ENCODE data around the gene PIP4K2B. TPM values are rescaled to one million over a fixed set of nuclear protein-coding genes. Genes with fewer than 3 reads are reported as not detected.

PIP4K2B gene
- total RNA-seq, result 66.8 and 77.8 TPM in 2 replicates
- long read RNA-seq, partial matches to known transcripts, result 2 of 53 reads
- long read RNA-seq, other reads (novel, unspliced or antisense), result 51 of 53 reads

GRCh38 chr17:38799501-38800236 lies at the start of gene PIP4K2B:
TSS of gene PIP4K2B (minus strand) at chr17:38799556. CDS start at chr17:38799424, 132 bp downstream.
- peaks cover 28% of the 10 kb centered on the region for H3K4me1 Mint-ChIP-seq (ENCODE audit: low read depth)
- H3K4me3 Mint-ChIP-seq (ENCODE audit: low read depth), result peak within 1 kb of the TSS; percentile 90
- peak within 1 kb of the TSS; percentile 98 for H3K27ac Mint-ChIP-seq
- H3K36me3 Mint-ChIP-seq (ENCODE audit: insufficient read depth), result peaks cover 22% of the 10 kb centered on the region
- DNase-seq (ENCODE audit: low spot score, unreplicated experiment), result peak; percentile 96
- no peaks in the 10 kb centered on the region for H3K9me3 Mint-ChIP-seq (ENCODE audit: low read depth)
- no peak for TF ChIP-seq CTCF (IDR thresholded peaks at IDR 0.05; ENCODE audit: unreplicated experiment)
- H3K27me3 Mint-ChIP-seq, result no peaks in the 10 kb centered on the region

DNA sequence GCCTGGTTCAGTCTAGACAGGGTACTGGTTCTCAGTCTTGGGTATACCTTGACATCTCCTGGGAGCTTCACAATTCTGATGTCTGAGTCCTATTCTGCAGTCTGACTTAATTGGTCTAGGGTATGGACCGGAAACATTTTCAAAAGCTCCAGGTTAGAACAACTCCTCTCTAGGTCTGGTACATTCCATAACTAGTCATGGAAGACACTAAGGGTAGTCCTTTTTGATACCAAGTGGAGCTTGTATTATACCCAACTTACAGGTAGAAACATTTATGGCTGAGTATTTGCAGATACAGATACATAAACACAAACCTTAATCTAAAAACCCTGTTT lies 49.2 kb upstream of the PIP4K2B start:
- H3K4me3 Mint-ChIP-seq (ENCODE audit: low read depth), result no peak overlapping the region
- H3K9me3 Mint-ChIP-seq (ENCODE audit: low read depth), result no peaks in the 10 kb centered on the region
- TF ChIP-seq CTCF (IDR thresholded peaks at IDR 0.05; ENCODE audit: unreplicated experiment), result no peak
- H3K36me3 Mint-ChIP-seq (ENCODE audit: insufficient read depth), result peaks cover 45% of the 10 kb centered on the region
- no peaks in the 10 kb centered on the region for H3K27me3 Mint-ChIP-seq
- DNase-seq (ENCODE audit: low spot score, unreplicated experiment), result no peak
- peaks cover 27% of the 10 kb centered on the region for H3K4me1 Mint-ChIP-seq (ENCODE audit: low read depth)
- peak overlapping the region; percentile 76 for H3K27ac Mint-ChIP-seq

GRCh38 chr17:38844261-38844757 lies 45.0 kb upstream of the PIP4K2B start:
- Mint-ChIP-seq H3K4me3 (ENCODE audit: low read depth) (no peak overlapping the region), H3K4me1 (ENCODE audit: low read depth) (peaks cover 2% of the 10 kb centered on the region), H3K9me3 (ENCODE audit: low read depth) (no peaks in the 10 kb centered on the region), H3K27me3 (no peaks in the 10 kb centered on the region), H3K36me3 (ENCODE audit: insufficient read depth) (peaks cover 14% of the 10 kb centered on the region), H3K27ac (peak overlapping the region; percentile 45)
- TF ChIP-seq CTCF (IDR thresholded peaks at IDR 0.05; ENCODE audit: unreplicated experiment), result no peak
- no peak for DNase-seq (ENCODE audit: low spot score, unreplicated experiment)

- DNase-seq (ENCODE audit: low spot score, unreplicated experiment), result no peak
- TF ChIP-seq CTCF (IDR thresholded peaks at IDR 0.05; ENCODE audit: unreplicated experiment), result no peak
- Mint-ChIP-seq H3K4me3 (ENCODE audit: low read depth) (peak overlapping the region; percentile 99), H3K36me3 (ENCODE audit: insufficient read depth) (peaks cover 3% of the 10 kb centered on the region), H3K9me3 (ENCODE audit: low read depth) (no peaks in the 10 kb centered on the region), H3K27me3 (peaks cover 6% of the 10 kb centered on the region), H3K4me1 (ENCODE audit: low read depth) (peaks cover 16% of the 10 kb centered on the region), H3K27ac (peak overlapping the region; percentile 100)
Observed at GRCh38 chr17:38825762-38826247, 26.4 kb upstream of the PIP4K2B start.

DNA sequence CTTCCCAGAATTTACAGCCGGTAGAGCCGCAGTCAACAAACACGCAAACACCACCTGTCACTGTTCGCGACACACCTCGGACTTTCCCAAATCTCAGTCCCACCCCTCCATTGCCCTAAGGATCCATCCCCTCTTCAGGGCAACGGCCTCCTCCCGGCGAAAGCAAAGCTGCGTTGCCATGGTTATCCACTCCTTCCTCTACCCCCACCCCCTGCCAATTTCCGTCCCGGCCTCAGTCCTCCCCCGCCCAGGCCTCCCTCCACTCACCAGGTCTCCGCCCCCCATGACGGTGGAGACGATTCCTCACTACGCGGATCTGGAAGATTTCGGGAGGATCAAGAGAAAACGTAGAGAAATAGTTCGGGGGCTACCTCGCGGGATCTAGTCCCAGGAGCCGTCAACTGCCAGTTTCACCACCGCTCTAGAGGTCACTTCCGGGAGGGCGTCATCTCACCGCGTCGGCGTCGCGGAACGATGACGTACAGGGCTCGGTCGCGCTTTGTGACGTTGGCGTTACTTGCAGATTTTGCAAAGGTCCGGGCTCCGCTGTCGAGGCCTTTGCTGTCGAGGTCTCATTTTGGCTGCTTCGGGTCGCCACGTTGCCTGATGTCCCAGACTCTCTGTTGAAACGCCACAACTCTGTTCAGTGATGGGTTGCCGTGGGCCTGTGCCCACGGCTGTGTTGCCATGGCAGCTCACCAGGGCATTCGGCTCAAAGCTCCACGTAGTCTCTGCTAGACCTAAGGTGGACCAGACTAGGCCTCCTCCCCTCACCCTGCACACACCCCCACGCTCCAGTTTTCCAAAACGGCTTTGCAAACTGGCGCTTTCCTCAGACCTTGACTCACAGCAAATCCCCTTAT lies 25.8 kb upstream of the PIP4K2B start, which contains the start of gene CWC25:
TSS of gene CWC25 (minus strand) at position 423 of the 863 bp plus-strand sequence. CDS start at position 285, 138 bp downstream.
- Mint-ChIP-seq H3K4me3 (ENCODE audit: low read depth) (peak within 1 kb of the TSS; percentile 99), H3K36me3 (ENCODE audit: insufficient read depth) (peaks cover 5% of the 10 kb centered on the region), H3K9me3 (ENCODE audit: low read depth) (no peaks in the 10 kb centered on the region), H3K27ac (peak within 1 kb of the TSS; percentile 100), H3K4me1 (ENCODE audit: low read depth) (peaks cover 16% of the 10 kb centered on the region), H3K27me3 (peaks cover 3% of the 10 kb centered on the region)
- peak; percentile 97 for DNase-seq (ENCODE audit: low spot score, unreplicated experiment)
- no peak for TF ChIP-seq CTCF (IDR thresholded peaks at IDR 0.05; ENCODE audit: unreplicated experiment)
